ENCODE data around the gene HPS4.

GRCh38 chr22:26429458-26430286, 53.9 kb downstream of the HPS4 start:
- TF ChIP-seq CTCF (IDR thresholded peaks at IDR 0.05; ENCODE audit: borderline replicate concordance, extremely low read depth, low read length, poor library complexity, severe bottlenecking) (no peak), EZH2 (IDR thresholded peaks at IDR 0.05; ENCODE audit: borderline replicate concordance, low read depth, low read length, severe bottlenecking) (no peak)
